ENCODE measurements around the gene C1QTNF4. TPM values are rescaled to one million over a fixed set of nuclear protein-coding genes. Genes with fewer than 3 reads are reported as not detected.

Gene C1QTNF4
- total RNA-seq, 1 experiment from 2014 or later, result 0.75 TPM

DNA sequence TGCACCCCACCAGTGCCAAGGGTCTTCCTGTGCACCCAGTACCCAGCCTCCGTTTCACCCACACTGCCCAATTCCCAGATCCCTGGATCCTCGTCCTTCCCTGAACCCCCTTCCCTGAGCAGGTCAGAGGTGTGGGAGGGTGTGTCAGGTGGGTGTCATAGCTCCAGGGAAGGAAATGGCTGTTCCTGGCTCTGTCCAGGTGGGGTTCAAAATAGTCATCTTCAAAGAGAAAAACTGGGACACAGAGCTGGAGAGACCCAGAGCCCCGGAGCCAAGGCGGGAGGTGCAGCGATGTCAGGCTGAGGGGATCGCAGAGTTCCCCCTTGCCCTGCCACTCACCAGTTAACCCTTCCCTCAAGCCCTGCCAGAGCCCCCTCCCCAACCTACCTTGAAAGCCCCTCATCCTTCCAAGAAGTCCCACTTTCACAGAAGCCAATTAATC is 698 bp downstream of the C1QTNF4 start:
- H3K4me1 ChIP-seq, result 0 out of 2 replicates have a peak, but pooled peaks cover 5% of the 10 kb centered on the region
- H3K36me3 ChIP-seq (ENCODE audit: control insufficient read depth, insufficient read depth, low read length), result no peaks in the 10 kb centered on the region
- peaks cover 12% of the 10 kb centered on the region for H3K27me3 Mint-ChIP-seq (ENCODE audit: insufficient read depth, unreplicated experiment)
- BruUV-seq (replicated peaks), result no TSS peak
- H3K27me3 ChIP-seq (replicated peaks; ENCODE audit: control insufficient read depth, insufficient read depth, low read length), result peaks cover 4% of the 10 kb centered on the region
- DNase-seq, result no peak
- peak overlapping the region; percentile 64 for H3K4me3 Mint-ChIP-seq (ENCODE audit: unreplicated experiment)
- H3K9me3 ChIP-seq, result no peaks in the 10 kb centered on the region
- POLR2A ChIA-PET, result no interaction called here
- no peak overlapping the region for H3K27ac Mint-ChIP-seq (ENCODE audit: unreplicated experiment)
- no peaks in the 10 kb centered on the region for H3K9me3 Mint-ChIP-seq (ENCODE audit: unreplicated experiment)
- no peaks in the 10 kb centered on the region for H3K4me1 Mint-ChIP-seq (ENCODE audit: low read depth, unreplicated experiment)
- CTCF ChIA-PET, result no interaction called here
- H3K4me3 ChIP-seq (ENCODE audit: low read depth, low read length), result peak overlapping the region; percentile 50; the same call in 1 of the 2 replicates
- TF ChIP-seq, protein P1, sequence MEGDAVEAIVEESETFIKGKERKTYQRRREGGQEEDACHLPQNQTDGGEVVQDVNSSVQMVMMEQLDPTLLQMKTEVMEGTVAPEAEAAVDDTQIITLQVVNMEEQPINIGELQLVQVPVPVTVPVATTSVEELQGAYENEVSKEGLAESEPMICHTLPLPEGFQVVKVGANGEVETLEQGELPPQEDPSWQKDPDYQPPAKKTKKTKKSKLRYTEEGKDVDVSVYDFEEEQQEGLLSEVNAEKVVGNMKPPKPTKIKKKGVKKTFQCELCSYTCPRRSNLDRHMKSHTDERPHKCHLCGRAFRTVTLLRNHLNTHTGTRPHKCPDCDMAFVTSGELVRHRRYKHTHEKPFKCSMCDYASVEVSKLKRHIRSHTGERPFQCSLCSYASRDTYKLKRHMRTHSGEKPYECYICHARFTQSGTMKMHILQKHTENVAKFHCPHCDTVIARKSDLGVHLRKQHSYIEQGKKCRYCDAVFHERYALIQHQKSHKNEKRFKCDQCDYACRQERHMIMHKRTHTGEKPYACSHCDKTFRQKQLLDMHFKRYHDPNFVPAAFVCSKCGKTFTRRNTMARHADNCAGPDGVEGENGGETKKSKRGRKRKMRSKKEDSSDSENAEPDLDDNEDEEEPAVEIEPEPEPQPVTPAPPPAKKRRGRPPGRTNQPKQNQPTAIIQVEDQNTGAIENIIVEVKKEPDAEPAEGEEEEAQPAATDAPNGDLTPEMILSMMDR (IDR thresholded peaks at IDR 0.05; ENCODE audit: insufficient read depth in 1 of 2, low read depth in 1 of 2, low read length in 1 of 2, severe bottlenecking in 1 of 2, unreplicated experiment in 1 of 2), result no peak
- H3K36me3 Mint-ChIP-seq (ENCODE audit: insufficient read depth, unreplicated experiment), result no peaks in the 10 kb centered on the region
- intact Hi-C loops (cut with micrococcal nuclease; ENCODE audit: unreplicated experiment), result no loop called here

DNA sequence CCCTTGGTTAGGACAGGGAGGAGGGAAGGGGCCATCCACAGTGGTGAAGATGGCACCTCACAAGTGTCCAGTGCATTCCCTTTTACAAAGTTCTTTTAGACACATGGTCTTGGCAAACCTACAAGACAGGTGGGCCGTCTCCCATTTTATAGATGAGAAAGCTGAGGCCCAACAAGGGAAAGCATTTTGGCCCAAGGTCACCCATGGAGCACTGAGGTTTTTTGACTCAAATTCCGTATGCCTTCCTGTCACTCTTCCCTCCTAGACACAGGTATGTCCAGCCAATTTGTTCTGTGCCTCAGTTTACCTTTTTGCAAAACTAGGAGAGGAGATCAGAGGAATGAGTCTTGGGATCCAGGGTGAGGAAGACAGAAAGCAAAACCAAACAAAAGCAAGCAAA is 1.2 kb downstream of the C1QTNF4 start:
- Mint-ChIP-seq H3K4me1 (ENCODE audit: low read depth, unreplicated experiment) (no peaks in the 10 kb centered on the region), H3K36me3 (ENCODE audit: insufficient read depth, unreplicated experiment) (no peaks in the 10 kb centered on the region), H3K4me3 (ENCODE audit: unreplicated experiment) (peak overlapping the region; percentile 64), H3K9me3 (ENCODE audit: unreplicated experiment) (no peaks in the 10 kb centered on the region), H3K27ac (ENCODE audit: unreplicated experiment) (no peak overlapping the region), H3K27me3 (ENCODE audit: insufficient read depth, unreplicated experiment) (peaks cover 12% of the 10 kb centered on the region)
- Histone ChIP-seq H3K36me3 (ENCODE audit: control insufficient read depth, insufficient read depth, low read length) (no peaks in the 10 kb centered on the region), H3K4me3 (ENCODE audit: low read depth, low read length) (no peak overlapping the region), H3K27me3 (replicated peaks; ENCODE audit: control insufficient read depth, insufficient read depth, low read length) (peaks cover 4% of the 10 kb centered on the region), H3K9me3 (no peaks in the 10 kb centered on the region), H3K4me1 (0 out of 2 replicates have a peak, but pooled peaks cover 5% of the 10 kb centered on the region)
- ChIA-PET CTCF (no interaction called here), POLR2A (interaction anchor here (0.6 kb wide), 1 partner anchor 331 kb away, joined by 8 read pairs; no protein-coding TSS in a partner anchor)
- DNase-seq, result no peak
- intact Hi-C loops (cut with micrococcal nuclease; ENCODE audit: unreplicated experiment), result no loop called here
- BruUV-seq (replicated peaks), result no TSS peak
- TF ChIP-seq, protein P1 (IDR thresholded peaks at IDR 0.05; ENCODE audit: insufficient read depth in 1 of 2, low read depth in 1 of 2, low read length in 1 of 2, severe bottlenecking in 1 of 2, unreplicated experiment in 1 of 2), result no peak

DNA sequence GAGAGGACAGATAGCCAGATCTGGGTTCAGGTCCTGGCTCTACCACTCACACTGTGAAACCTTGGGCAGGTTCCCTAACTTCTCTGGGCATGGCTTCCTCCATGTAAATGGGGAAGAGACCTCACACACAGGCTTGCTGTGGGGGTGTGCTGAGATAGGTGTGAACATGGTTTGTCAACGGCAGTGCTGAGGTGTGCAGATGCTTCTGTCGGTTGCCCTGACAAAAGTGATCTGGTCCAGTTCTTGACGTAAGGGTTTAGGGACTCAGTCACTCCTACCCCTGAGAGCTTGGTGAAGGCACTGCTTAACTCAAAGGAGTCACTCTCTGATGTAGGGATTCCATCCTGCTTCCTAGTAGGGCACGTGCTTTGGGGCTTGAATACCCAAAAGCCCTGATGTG is 2.0 kb downstream of the C1QTNF4 start:
- no peak for DNase-seq
- Mint-ChIP-seq H3K4me3 (ENCODE audit: unreplicated experiment) (no peak overlapping the region), H3K27me3 (ENCODE audit: insufficient read depth, unreplicated experiment) (peaks cover 12% of the 10 kb centered on the region), H3K27ac (ENCODE audit: unreplicated experiment) (no peak overlapping the region), H3K9me3 (ENCODE audit: unreplicated experiment) (no peaks in the 10 kb centered on the region), H3K4me1 (ENCODE audit: low read depth, unreplicated experiment) (no peaks in the 10 kb centered on the region), H3K36me3 (ENCODE audit: insufficient read depth, unreplicated experiment) (no peaks in the 10 kb centered on the region)
- no peaks in the 10 kb centered on the region for H3K9me3 ChIP-seq
- intact Hi-C loops (cut with micrococcal nuclease; ENCODE audit: unreplicated experiment), result no loop called here
- H3K4me1 ChIP-seq, result 0 out of 2 replicates have a peak, but pooled peaks cover 5% of the 10 kb centered on the region
- BruUV-seq (replicated peaks), result no TSS peak
- TF ChIP-seq, protein P1 (IDR thresholded peaks at IDR 0.05; ENCODE audit: insufficient read depth in 1 of 2, low read depth in 1 of 2, low read length in 1 of 2, severe bottlenecking in 1 of 2, unreplicated experiment in 1 of 2), result no peak
- H3K27me3 ChIP-seq (replicated peaks; ENCODE audit: control insufficient read depth, insufficient read depth, low read length), result peaks cover 4% of the 10 kb centered on the region
- ChIA-PET CTCF (no interaction called here), POLR2A (interaction anchor here (0.6 kb wide), 1 partner anchor 331 kb away, joined by 8 read pairs; no protein-coding TSS in a partner anchor)
- H3K4me3 ChIP-seq (ENCODE audit: low read depth, low read length), result no peak overlapping the region
- H3K36me3 ChIP-seq (ENCODE audit: control insufficient read depth, insufficient read depth, low read length), result no peaks in the 10 kb centered on the region
